Caco-2 (cell line): ENCODE data around the gene C16orf74. TPM values are rescaled to one million over a fixed set of nuclear protein-coding genes. Genes with fewer than 3 reads are reported as not detected.
A peak's percentile ranks its signal among the peaks of the same experiment; 100 is the strongest.

Experiments
- Bru-seq: library from RNA; stranded (reverse); fragments of 400-500 nt; gene quantifications from one replicate; lab custom pipeline; 2021; lab: Mats Ljungman, UMichigan
- BruChase-seq, 2 experiments: library from RNA; stranded (reverse); fragments of 400-500 nt; gene quantifications; one replicate each; lab custom pipeline; 2021; lab: Mats Ljungman, UMichigan
- BruUV-seq: library from RNA; stranded (reverse); fragments of 400-500 nt; replicated peaks from 2 replicates; lab custom pipeline; 2021; lab: Mats Ljungman, UMichigan
- CTCF ChIA-PET: fragments of 300-600 bp; sonication (Branson Sonifier 250); formaldehyde crosslinking; loops from one replicate; lab custom pipeline; 2022; ENCODE audit warnings: antibody characterized with exemption; lab: Charles Lee
- POLR2A ChIA-PET: fragments of 300-600 bp; sonication (Branson Sonifier 250); formaldehyde crosslinking; loops from one replicate; lab custom pipeline; 2022; ENCODE audit warnings: antibody characterized with exemption; lab: Charles Lee
- DNase-seq, 2 experiments: peaks; one replicate each; pipeline versions ENCODE4 v3.0.0 to v3.0.0-alpha.2; 2020 to 2022
- H3K27me3 ChIP-seq: replicated peaks from 2 replicates; pipeline ENCODE4 v1.6.0; 2011; ENCODE audit warnings: low read length; ENCODE audit not compliant: control insufficient read depth, insufficient read depth
- H3K36me3 ChIP-seq: 2 replicates; pipeline ENCODE4 v1.5.1; 2011; ENCODE audit warnings: low read length; ENCODE audit not compliant: control insufficient read depth, insufficient read depth
- H3K4me1 ChIP-seq: fragments of 250-450 bp; sonication (Bioruptor Pico); 2 replicates; pipeline ENCODE4 v1.5.1; 2020; ENCODE audit warnings: mild to moderate bottlenecking
- H3K4me3 ChIP-seq: 2 replicates; pipeline ENCODE4 v1.5.1; 2011; ENCODE audit warnings: low read depth, mild to moderate bottlenecking, control low read depth, low read length
- H3K9me3 ChIP-seq: fragments of 250-450 bp; sonication (Bioruptor Pico); 2 replicates; pipeline ENCODE4 v1.5.1; 2020; ENCODE audit warnings: mild to moderate bottlenecking, moderate library complexity
- H3K27ac Mint-ChIP-seq: one replicate; pipeline ENCODE4 v1.8.0; 2022; ENCODE audit warnings: mixed read lengths; ENCODE audit not compliant: unreplicated experiment
- H3K27me3 Mint-ChIP-seq: one replicate; pipeline ENCODE4 v1.8.0; 2022; ENCODE audit warnings: mixed read lengths; ENCODE audit not compliant: insufficient read depth, unreplicated experiment
- H3K36me3 Mint-ChIP-seq: one replicate; pipeline ENCODE4 v1.8.0; 2022; ENCODE audit warnings: mild to moderate bottlenecking, mixed read lengths; ENCODE audit not compliant: insufficient read depth, unreplicated experiment
- H3K4me1 Mint-ChIP-seq: one replicate; pipeline ENCODE4 v1.8.0; 2022; ENCODE audit warnings: low read depth, mixed read lengths; ENCODE audit not compliant: unreplicated experiment
- H3K4me3 Mint-ChIP-seq: one replicate; pipeline ENCODE4 v1.8.0; 2022; ENCODE audit warnings: mild to moderate bottlenecking, moderate library complexity, mixed read lengths; ENCODE audit not compliant: unreplicated experiment
- H3K9me3 Mint-ChIP-seq: one replicate; pipeline ENCODE4 v1.8.0; 2022; ENCODE audit warnings: mixed read lengths; ENCODE audit not compliant: unreplicated experiment
- intact Hi-C: fragments of 100-400 bp; cut with micrococcal nuclease; formaldehyde crosslinking; loops from one replicate; pipeline ENCODE4 v1.10.0; 2022; ENCODE audit not compliant: unreplicated experiment
- long read RNA-seq: library from polyadenylated mRNA; stranded (forward); transcript quantifications from one replicate; pipeline ENCODE4 v2.0.0, GENCODE V29; 2022
- total RNA-seq: library from RNA; stranded (reverse); gene quantifications from 2 replicates; pipeline ENCODE4 v1.2.3, GENCODE V29; 2022
- TF ChIP-seq, protein P1 (sequence below), 2 experiments: fragments of 200-600 bp in 1 of 2; IDR thresholded peaks; 1 replicate in 1 of 2; 2 replicates in 1 of 2; pipeline versions ENCODE4 v1.5.1 to v1.8.0; 2011 to 2022; ENCODE audit warnings: antibody characterized with exemption in 1 of 2, control low read depth in 1 of 2, inconsistent platforms in 1 of 2, low read depth in 1 of 2, low read length in 1 of 2, mild to moderate bottlenecking in 1 of 2, moderate library complexity in 1 of 2; ENCODE audit not compliant: insufficient read depth in 1 of 2, severe bottlenecking in 1 of 2, unreplicated experiment in 1 of 2

The C16orf74 gene
- total RNA-seq, result 3.8 and 4.0 TPM in 2 replicates
- Bru-seq, nascent RNA, result percentile 44 among the genes with signal in this experiment
- BruChase-seq, experiment 1, labeled RNA remaining after a 2-hour chase, result percentile 50 among the genes with signal in this experiment
- percentile 46 among the genes with signal in this experiment for BruChase-seq, experiment 2, labeled RNA remaining after a 6-hour chase
- long read RNA-seq, partial matches to known transcripts, result 0 of 6 reads
- long read RNA-seq, other reads (novel, unspliced or antisense), result 1 of 6 reads

DNA sequence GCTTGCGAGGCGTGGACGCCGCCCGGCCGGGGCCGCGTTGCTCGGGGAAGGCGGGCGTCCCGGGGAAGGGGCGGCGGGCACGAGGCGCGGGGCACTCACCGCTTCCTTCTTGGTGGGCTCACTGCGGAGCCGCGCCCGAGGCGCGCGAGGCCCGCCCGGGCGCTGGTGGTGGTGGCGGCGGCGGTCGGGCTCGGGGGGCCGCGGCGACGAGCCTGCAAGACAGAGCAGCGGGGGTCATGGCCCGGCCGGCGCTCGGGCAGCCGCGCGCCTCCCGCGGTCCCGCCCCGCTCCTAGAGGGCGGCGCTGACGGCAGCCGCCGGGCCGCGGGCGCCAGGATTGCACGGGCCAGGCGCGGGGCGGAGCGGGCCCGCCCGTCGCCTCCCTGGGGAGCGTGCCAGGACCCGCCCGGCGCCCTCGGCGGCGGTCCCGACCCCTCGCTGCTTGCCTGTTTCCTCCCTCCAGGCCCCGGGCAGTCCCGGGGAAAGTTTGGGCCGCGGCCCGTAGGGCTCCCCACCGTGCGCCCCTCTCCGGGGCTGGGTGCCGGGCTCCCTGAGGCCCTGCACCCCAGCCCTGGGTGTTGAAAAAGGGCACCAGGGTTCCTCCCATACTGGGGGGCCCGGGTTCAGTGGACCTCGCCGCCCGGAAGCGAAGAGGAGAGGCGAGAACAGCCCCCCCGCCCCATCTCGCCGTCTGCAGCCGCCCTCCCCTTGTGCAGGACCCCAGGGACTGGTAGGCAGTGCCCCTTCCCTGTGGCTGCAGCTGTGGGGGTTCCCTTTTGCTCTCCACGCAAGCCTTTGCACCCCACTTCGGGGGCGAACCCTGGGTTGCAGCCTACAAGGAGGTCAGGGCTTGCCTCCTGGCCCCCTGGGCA is at the start of gene C16orf74:
C16orf74 (minus strand) TSS at position 270 of the 871 bp plus-strand sequence. CDS start 15,879 bp downstream, outside the sequence.
- H3K9me3 Mint-ChIP-seq, result no peaks in the 10 kb centered on the region
- ChIA-PET CTCF (no interaction called here), POLR2A (interaction anchor here (0.5 to 0.6 kb wide), 2 partner anchors 150 to 1653 kb away, joined by 3 read pairs; no protein-coding TSS in a partner anchor)
- H3K27ac Mint-ChIP-seq, result peak within 1 kb of the TSS; percentile 69
- H3K4me3 ChIP-seq, result peak within 1 kb of the TSS; percentile 72
- peaks cover 6% of the 10 kb centered on the region for H3K36me3 Mint-ChIP-seq
- H3K36me3 ChIP-seq, result no peaks in the 10 kb centered on the region
- peak within 1 kb of the TSS; percentile 90 for H3K4me3 Mint-ChIP-seq
- H3K9me3 ChIP-seq, result no peaks in the 10 kb centered on the region
- peak in 1 of 2 experiments; percentile 75 for DNase-seq
- peaks cover 10% of the 10 kb centered on the region for H3K4me1 Mint-ChIP-seq
- H3K27me3 Mint-ChIP-seq, result no peaks in the 10 kb centered on the region
- no peaks in the 10 kb centered on the region; the same call in 1 of the 2 replicates for H3K27me3 ChIP-seq
- TF ChIP-seq, protein P1, sequence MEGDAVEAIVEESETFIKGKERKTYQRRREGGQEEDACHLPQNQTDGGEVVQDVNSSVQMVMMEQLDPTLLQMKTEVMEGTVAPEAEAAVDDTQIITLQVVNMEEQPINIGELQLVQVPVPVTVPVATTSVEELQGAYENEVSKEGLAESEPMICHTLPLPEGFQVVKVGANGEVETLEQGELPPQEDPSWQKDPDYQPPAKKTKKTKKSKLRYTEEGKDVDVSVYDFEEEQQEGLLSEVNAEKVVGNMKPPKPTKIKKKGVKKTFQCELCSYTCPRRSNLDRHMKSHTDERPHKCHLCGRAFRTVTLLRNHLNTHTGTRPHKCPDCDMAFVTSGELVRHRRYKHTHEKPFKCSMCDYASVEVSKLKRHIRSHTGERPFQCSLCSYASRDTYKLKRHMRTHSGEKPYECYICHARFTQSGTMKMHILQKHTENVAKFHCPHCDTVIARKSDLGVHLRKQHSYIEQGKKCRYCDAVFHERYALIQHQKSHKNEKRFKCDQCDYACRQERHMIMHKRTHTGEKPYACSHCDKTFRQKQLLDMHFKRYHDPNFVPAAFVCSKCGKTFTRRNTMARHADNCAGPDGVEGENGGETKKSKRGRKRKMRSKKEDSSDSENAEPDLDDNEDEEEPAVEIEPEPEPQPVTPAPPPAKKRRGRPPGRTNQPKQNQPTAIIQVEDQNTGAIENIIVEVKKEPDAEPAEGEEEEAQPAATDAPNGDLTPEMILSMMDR (IDR thresholded peaks at IDR 0.05; ENCODE audit: insufficient read depth in 1 of 2, low read depth in 1 of 2, low read length in 1 of 2, severe bottlenecking in 1 of 2, unreplicated experiment in 1 of 2), result no peak
- peaks cover 28% of the 10 kb centered on the region for H3K4me1 ChIP-seq
- intact Hi-C loops, result loop anchor here (1.0 to 5.0 kb wide), 2 partner anchors 33 to 304 kb away; no protein-coding TSS in a partner anchor
- BruUV-seq, result no TSS peak

DNA sequence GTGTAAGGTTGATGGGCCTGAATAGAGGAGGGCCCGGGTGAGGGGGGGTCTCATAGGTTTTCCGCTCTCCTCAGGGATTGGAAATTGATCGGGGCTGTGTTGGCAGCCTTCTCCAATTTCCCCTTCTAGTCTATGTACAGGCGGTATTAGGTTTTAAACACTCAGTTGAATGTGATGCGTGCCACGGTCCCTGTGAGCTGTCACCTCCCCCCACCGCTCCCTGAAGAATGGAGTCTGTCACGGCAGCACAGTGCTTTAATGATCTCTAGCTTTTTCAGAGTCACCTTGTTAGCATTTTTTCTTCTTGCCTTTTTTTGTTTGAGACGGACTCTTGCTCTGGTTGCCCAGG is 49.4 kb upstream of the C16orf74 start:
- peak overlapping the region; percentile 77 for H3K4me3 ChIP-seq
- BruUV-seq, result no TSS peak
- TF ChIP-seq, protein P1 (IDR thresholded peaks at IDR 0.05; ENCODE audit: insufficient read depth in 1 of 2, low read depth in 1 of 2, low read length in 1 of 2, severe bottlenecking in 1 of 2, unreplicated experiment in 1 of 2), result no peak
- H3K27me3 ChIP-seq, result no peaks in the 10 kb centered on the region
- no peaks in the 10 kb centered on the region for H3K27me3 Mint-ChIP-seq
- no peaks in the 10 kb centered on the region for H3K9me3 Mint-ChIP-seq
- intact Hi-C loops, result no loop called here
- H3K9me3 ChIP-seq, result no peaks in the 10 kb centered on the region
- no peak for DNase-seq
- peak overlapping the region; percentile 94 for H3K4me3 Mint-ChIP-seq
- ChIA-PET CTCF (interaction anchor here (1.0 kb wide), 1 partner anchor 94 kb away, joined by 3 read pairs; no protein-coding TSS in a partner anchor), POLR2A (no interaction called here)
- H3K4me1 ChIP-seq, result peaks cover 6% of the 10 kb centered on the region; the same call in 1 of the 2 replicates
- H3K36me3 Mint-ChIP-seq, result peaks cover 96% of the 10 kb centered on the region
- peak overlapping the region; percentile 88 for H3K27ac Mint-ChIP-seq
- H3K4me1 Mint-ChIP-seq, result peaks cover 10% of the 10 kb centered on the region
- H3K36me3 ChIP-seq, result peaks cover 8% of the 10 kb centered on the region; the same call in 1 of the 2 replicates
